ENCODE results near the gene TLX3. TPM values are rescaled to one million over a fixed set of nuclear protein-coding genes. Genes with fewer than 3 reads are reported as not detected.

Gene TLX3
- total RNA-seq = not detected
- long read RNA-seq = 0 reads

GRCh38 chr5:171308453-171309275 lies at the start of gene TLX3:
Gene TLX3, plus strand, starts transcription at chr5:171309248. Its CDS starts 118 bp downstream, at chr5:171309366.
- Histone ChIP-seq H3K36me3 (no peaks in the 10 kb centered on the region), H3K4me3 (no peak within 1 kb of the TSS), H3K27ac (no peak within 1 kb of the TSS), H3K9me3 (no peaks in the 10 kb centered on the region), H3K4me1 (peaks cover 22% of the 10 kb centered on the region), H3K27me3 (peaks cover 98% of the 10 kb centered on the region)
- intact Hi-C loops (cut with DNase I) = no loop called here
- ATAC-seq = no peak
- no peak for TF ChIP-seq CTCF (IDR thresholded peaks at IDR 0.05)
- peak; percentile 61 for DNase-seq

- intact Hi-C loops (cut with DNase I) = no loop called here
- Histone ChIP-seq H3K27ac (no peak overlapping the region), H3K4me3 (no peak overlapping the region), H3K36me3 (no peaks in the 10 kb centered on the region), H3K4me1 (no peaks in the 10 kb centered on the region), H3K27me3 (no peaks in the 10 kb centered on the region), H3K9me3 (no peaks in the 10 kb centered on the region)
- TF ChIP-seq CTCF (IDR thresholded peaks at IDR 0.05) = no peak
- DNase-seq = no peak
- no peak for ATAC-seq
These were observed 47.7 kb upstream of the TLX3 start for GRCh38 chr5:171261361-171261760.

- DNase-seq (no peak), ATAC-seq (no peak)
- no peaks in the 10 kb centered on the region for H3K4me1 ChIP-seq
- H3K9me3 ChIP-seq = no peaks in the 10 kb centered on the region
- no peaks in the 10 kb centered on the region for H3K36me3 ChIP-seq
- TF ChIP-seq CTCF (IDR thresholded peaks at IDR 0.05) = no peak
- H3K4me3 ChIP-seq = no peak overlapping the region
- no peak overlapping the region for H3K27ac ChIP-seq
- no peaks in the 10 kb centered on the region for H3K27me3 ChIP-seq
- intact Hi-C loops (cut with DNase I) = no loop called here
These were observed 47.1 kb upstream of the TLX3 start for GRCh38 chr5:171261904-171262303.

GRCh38 chr5:171263181-171263580 lies 45.9 kb upstream of the TLX3 start:
- H3K27me3 ChIP-seq = no peaks in the 10 kb centered on the region
- intact Hi-C loops (cut with DNase I) = no loop called here
- DNase-seq = no peak
- H3K27ac ChIP-seq = no peak overlapping the region
- no peak for ATAC-seq
- H3K9me3 ChIP-seq = no peaks in the 10 kb centered on the region
- H3K4me1 ChIP-seq = no peaks in the 10 kb centered on the region
- no peak overlapping the region for H3K4me3 ChIP-seq
- H3K36me3 ChIP-seq = no peaks in the 10 kb centered on the region
- TF ChIP-seq CTCF (IDR thresholded peaks at IDR 0.05) = no peak

GRCh38 chr5:171264843-171265242 lies 44.2 kb upstream of the TLX3 start:
- no peak overlapping the region for H3K4me3 ChIP-seq
- H3K27me3 ChIP-seq = no peaks in the 10 kb centered on the region
- no peak for TF ChIP-seq CTCF (IDR thresholded peaks at IDR 0.05)
- intact Hi-C loops (cut with DNase I) = no loop called here
- H3K36me3 ChIP-seq = no peaks in the 10 kb centered on the region
- no peak overlapping the region for H3K27ac ChIP-seq
- no peaks in the 10 kb centered on the region for H3K9me3 ChIP-seq
- ATAC-seq (no peak), DNase-seq (no peak)
- H3K4me1 ChIP-seq = no peaks in the 10 kb centered on the region
